ENCODE results near the gene KRTAP4-3.

KRTAP4-3 gene

GRCh38 chr17:41211845-41212466, 43.9 kb upstream of the KRTAP4-3 start:
- H3K4me2 ChIP-seq (ENCODE audit: low read depth, low read length, poor library complexity, severe bottlenecking): no peak overlapping the region
- no peaks in the 10 kb centered on the region for H4K20me1 ChIP-seq (ENCODE audit: insufficient read depth, low read length, poor library complexity, severe bottlenecking)

GRCh38 chr17:41199421-41200078, 31.5 kb upstream of the KRTAP4-3 start:
- H3K9me2 ChIP-seq (replicated peaks; ENCODE audit: low read depth, low read length): no peaks in the 10 kb centered on the region
- no peaks in the 10 kb centered on the region for H3K27me3 ChIP-seq (ENCODE audit: insufficient read depth, low read length, poor library complexity, severe bottlenecking)
- no peak overlapping the region for H3K9ac ChIP-seq (ENCODE audit: low read depth, low read length, poor library complexity, severe bottlenecking)
- no peaks in the 10 kb centered on the region for H3K9me3 ChIP-seq (ENCODE audit: insufficient read depth, low read depth, low read length)
- no peak overlapping the region for H3K4me2 ChIP-seq (ENCODE audit: low read depth, low read length, poor library complexity, severe bottlenecking)
- TF ChIP-seq EZH2phosphoT487 (IDR thresholded peaks at IDR 0.05; ENCODE audit: borderline replicate concordance): no peak
- TF ChIP-seq CTCF (conservative IDR thresholded peaks at IDR 0.05; ENCODE audit: low read length): no peak
- H3F3A ChIP-seq (ENCODE audit: low read depth): no peaks in the 10 kb centered on the region
- H4K20me1 ChIP-seq (ENCODE audit: insufficient read depth, low read length, poor library complexity, severe bottlenecking): no peaks in the 10 kb centered on the region
- no peaks in the 10 kb centered on the region for H3K79me2 ChIP-seq (ENCODE audit: insufficient read depth, low read length)
- no peaks in the 10 kb centered on the region for H3K4me1 ChIP-seq (ENCODE audit: insufficient read depth, low read length, poor library complexity, severe bottlenecking)
- no peak overlapping the region for H3K4me3 ChIP-seq (ENCODE audit: low read length, poor library complexity, severe bottlenecking)
- H2AFZ ChIP-seq (ENCODE audit: low read length): no peak overlapping the region
- H3K36me3 ChIP-seq (ENCODE audit: insufficient read depth, low read length): no peaks in the 10 kb centered on the region

More at GRCh38 chr17:41211845-41212466, 43.9 kb upstream of the KRTAP4-3 start:
- H3K36me3 ChIP-seq (ENCODE audit: insufficient read depth, low read length): no peaks in the 10 kb centered on the region
- H2AFZ ChIP-seq (ENCODE audit: low read length): no peak overlapping the region
- no peaks in the 10 kb centered on the region for H3K4me1 ChIP-seq (ENCODE audit: insufficient read depth, low read length, poor library complexity, severe bottlenecking)
- TF ChIP-seq CTCF (conservative IDR thresholded peaks at IDR 0.05; ENCODE audit: low read length) (no peak), EZH2phosphoT487 (IDR thresholded peaks at IDR 0.05; ENCODE audit: borderline replicate concordance) (no peak)
- H3K9me3 ChIP-seq (ENCODE audit: insufficient read depth, low read depth, low read length): no peaks in the 10 kb centered on the region
- H3K4me3 ChIP-seq (ENCODE audit: low read length, poor library complexity, severe bottlenecking): no peak overlapping the region
- H3K79me2 ChIP-seq (ENCODE audit: insufficient read depth, low read length): no peaks in the 10 kb centered on the region
- no peaks in the 10 kb centered on the region for H3K9me2 ChIP-seq (replicated peaks; ENCODE audit: low read depth, low read length)
- H3K9ac ChIP-seq (ENCODE audit: low read depth, low read length, poor library complexity, severe bottlenecking): no peak overlapping the region
- no peaks in the 10 kb centered on the region for H3F3A ChIP-seq (ENCODE audit: low read depth)
- H3K27me3 ChIP-seq (ENCODE audit: insufficient read depth, low read length, poor library complexity, severe bottlenecking): peaks cover 5% of the 10 kb centered on the region

- Histone ChIP-seq H3K4me1 (ENCODE audit: insufficient read depth, low read length, poor library complexity, severe bottlenecking) (no peaks in the 10 kb centered on the region), H3K9me2 (replicated peaks; ENCODE audit: low read depth, low read length) (no peaks in the 10 kb centered on the region), H3K79me2 (ENCODE audit: insufficient read depth, low read length) (no peaks in the 10 kb centered on the region), H2AFZ (ENCODE audit: low read length) (no peak overlapping the region), H3F3A (ENCODE audit: low read depth) (no peaks in the 10 kb centered on the region), H3K27me3 (ENCODE audit: insufficient read depth, low read length, poor library complexity, severe bottlenecking) (no peaks in the 10 kb centered on the region), H3K9me3 (ENCODE audit: insufficient read depth, low read depth, low read length) (no peaks in the 10 kb centered on the region), H3K4me3 (ENCODE audit: low read length, poor library complexity, severe bottlenecking) (no peak overlapping the region), H3K36me3 (ENCODE audit: insufficient read depth, low read length) (no peaks in the 10 kb centered on the region), H4K20me1 (ENCODE audit: insufficient read depth, low read length, poor library complexity, severe bottlenecking) (no peaks in the 10 kb centered on the region), H3K9ac (ENCODE audit: low read depth, low read length, poor library complexity, severe bottlenecking) (no peak overlapping the region), H3K4me2 (ENCODE audit: low read depth, low read length, poor library complexity, severe bottlenecking) (no peak overlapping the region)
- TF ChIP-seq EZH2phosphoT487 (IDR thresholded peaks at IDR 0.05; ENCODE audit: borderline replicate concordance) (no peak), CTCF (conservative IDR thresholded peaks at IDR 0.05; ENCODE audit: low read length) (no peak)
Measured at GRCh38 chr17:41196068-41196467, 28.0 kb upstream of the KRTAP4-3 start.

Data from Loucy (cell line).